Naive thymus-derived CD4-positive, alpha-beta T cell (primary cell): Measurements from ENCODE around the gene PMVK. TPM values are rescaled to one million over a fixed set of nuclear protein-coding genes. Genes with fewer than 3 reads are reported as not detected.
A peak's percentile ranks its signal among the peaks of the same experiment; 100 is the strongest.

Source experiments
- ATAC-seq: fragments of 150-1000 bp; cut with Tn5 transposase; 2 replicates; pipeline ENCODE4 v1.10.0; 2021; ENCODE audit warnings: mild to moderate bottlenecking, moderate library complexity
- CTCF ChIA-PET: fragments of 350-600 bp; sonication (Branson Sonifier 250); formaldehyde crosslinking; loops from one replicate; lab custom pipeline; 2021; ENCODE audit warnings: antibody characterized with exemption; lab: Charles Lee
- POLR2A ChIA-PET: fragments of 350-600 bp; sonication (Branson Sonifier 250); formaldehyde crosslinking; loops from one replicate; lab custom pipeline; 2021; ENCODE audit warnings: antibody characterized with exemption, inconsistent platforms; lab: Charles Lee
- DNase-seq, 9 donors: peaks; one replicate each; pipeline versions ENCODE4 v3.0.0 to v3.0.0-alpha.2; 2020 to 2022; ENCODE audit warnings: mixed read lengths in 1 of 9
- H3K27ac ChIP-seq: one replicate; pipeline ENCODE4 v1.7.0; 2013; ENCODE audit warnings: mild to moderate bottlenecking, low read depth, low read length, moderate library complexity
- H3K27me3 ChIP-seq, 2 donors: one replicate each; pipeline ENCODE4 v1.7.0; 2013; ENCODE audit warnings: low read length in 2 of 2, mild to moderate bottlenecking in 2 of 2, moderate library complexity in 2 of 2; ENCODE audit not compliant: control insufficient read depth in 2 of 2, insufficient read depth in 2 of 2
- H3K36me3 ChIP-seq, 3 experiments: 1 replicate in 2 of 3; 2 replicates in 1 of 3; pipeline ENCODE4 v1.7.0; 2013; ENCODE audit warnings: low read length in 3 of 3, mild to moderate bottlenecking in 3 of 3, moderate library complexity in 1 of 3; ENCODE audit not compliant: insufficient read depth in 3 of 3, control insufficient read depth in 2 of 3
- H3K4me1 ChIP-seq, 2 donors: one replicate each; pipeline ENCODE4 v1.7.0; 2013; ENCODE audit warnings: low read length in 2 of 2, mild to moderate bottlenecking in 2 of 2, moderate library complexity in 1 of 2; ENCODE audit not compliant: control insufficient read depth in 2 of 2, insufficient read depth in 2 of 2
- H3K4me3 ChIP-seq: 2 replicates; pipeline ENCODE4 v1.7.0; 2013; ENCODE audit warnings: mild to moderate bottlenecking, low read length
- H3K9me3 ChIP-seq, 3 experiments: 1 replicate in 2 of 3; 2 replicates in 1 of 3; pipeline ENCODE4 v1.7.0; 2013; ENCODE audit warnings: low read length in 3 of 3; ENCODE audit not compliant: control insufficient read depth in 2 of 3
- H3K27ac Mint-ChIP-seq, 9 donors: one replicate each; pipeline ENCODE4 v1.8.0; 2020 to 2022; ENCODE audit warnings: mixed read lengths in 9 of 9, mild to moderate bottlenecking in 8 of 9, moderate library complexity in 5 of 9, inconsistent platforms in 2 of 9
- H3K27me3 Mint-ChIP-seq, 5 donors: one replicate each; pipeline ENCODE4 v1.8.0; 2021 to 2022; ENCODE audit warnings: mixed read lengths in 5 of 5, mild to moderate bottlenecking in 1 of 5
- H3K36me3 Mint-ChIP-seq, 5 donors: one replicate each; pipeline ENCODE4 v1.8.0; 2020 to 2022; ENCODE audit warnings: mixed read lengths in 5 of 5, mild to moderate bottlenecking in 3 of 5, inconsistent platforms in 1 of 5
- H3K4me1 Mint-ChIP-seq, 7 donors: one replicate each; pipeline ENCODE4 v1.8.0; 2020 to 2022; ENCODE audit warnings: mixed read lengths in 7 of 7, mild to moderate bottlenecking in 3 of 7, inconsistent platforms in 1 of 7
- H3K4me3 Mint-ChIP-seq, 10 donors: one replicate each; pipeline ENCODE4 v1.8.0; 2020 to 2022; ENCODE audit warnings: mild to moderate bottlenecking in 10 of 10, mixed read lengths in 10 of 10, moderate library complexity in 6 of 10, inconsistent platforms in 2 of 10
- H3K9me3 Mint-ChIP-seq, 11 donors: one replicate each; pipeline ENCODE4 v1.8.0; 2020 to 2022; ENCODE audit warnings: mixed read lengths in 11 of 11, mild to moderate bottlenecking in 4 of 11, inconsistent platforms in 1 of 11, moderate library complexity in 1 of 11
- intact Hi-C, 2 donors: fragments of 100-400 bp; cut with micrococcal nuclease; formaldehyde crosslinking; loops; one replicate each; pipeline ENCODE4 v1.15.1; 2023
- polyA plus RNA-seq, 2 donors: library from polyadenylated mRNA; unstranded; fragments of 300-500 nt; fragmentation: Illumina TruSeq; gene quantifications; one replicate each; pipeline ENCODE4 v1.2.3, GENCODE V29; 2021
- total RNA-seq, 6 experiments: library from RNA in 5 of 6; stranded (reverse) in 5 of 6; gene quantifications; 1 replicate in 5 of 6; 2 replicates in 1 of 6; pipeline ENCODE4 v1.2.3 and lab custom pipeline; 2021 to 2026

PMVK gene
- total and polyA plus RNA-seq, 7 experiments from 2014 or later, result 11.3 to 41.4 (median 14.0) TPM

GRCh38 chr1:154972517-154973343 is 36.2 kb upstream of the PMVK start:
- peaks cover 0 to 15% (median 0%) of the 10 kb centered on the region in 5 donors for H3K36me3 Mint-ChIP-seq
- ChIA-PET CTCF (interaction anchor here (0.7 to 10.5 kb wide), 6 partner anchors 11 to 197 kb away, joined by 3 to 94 read pairs (median 4); partner anchors contain the start of genes FLAD1 and PMVK), POLR2A (interaction anchor here (0.6 to 11.7 kb wide), 14 partner anchors 8 to 81 kb away, joined by 3 to 160 read pairs (median 6); partner anchors contain the start of genes FLAD1, PBXIP1 and PYGO2)
- H3K4me3 Mint-ChIP-seq, result peak overlapping the region in 1 of 10 donors; percentile 52
- H3K27me3 Mint-ChIP-seq, result no peaks in the 10 kb centered on the region
- peaks cover 0 to 35% (median 5%) of the 10 kb centered on the region in 3 experiments for H3K36me3 ChIP-seq
- peaks cover 0 to 2% (median 0%) of the 10 kb centered on the region in 11 donors for H3K9me3 Mint-ChIP-seq
- peak in 1 of 9 donors; percentile 13 for DNase-seq
- no peak overlapping the region for H3K4me3 ChIP-seq
- H3K27me3 ChIP-seq, result no peaks in the 10 kb centered on the region
- peaks cover 28 to 35% of the 10 kb centered on the region in 2 donors for H3K4me1 ChIP-seq
- no peak for ATAC-seq
- peak overlapping the region in 5 of 9 donors; percentile 66 to 80 (median 80) for H3K27ac Mint-ChIP-seq
- H3K27ac ChIP-seq, result peak overlapping the region; percentile 94
- peaks cover 33 to 47% (median 35%) of the 10 kb centered on the region in 7 donors for H3K4me1 Mint-ChIP-seq
- H3K9me3 ChIP-seq, result no peaks in the 10 kb centered on the region
- intact Hi-C loops, result loop anchor here (1.0 to 10.0 kb wide), 2 partner anchors 35 to 352 kb away; partner anchors contain the start of gene RUSC1 (in 1 of the 2)

GRCh38 chr1:154972213-154972516 is 35.6 kb upstream of the PMVK start:
- CTCF ChIA-PET, result interaction anchor here (0.7 to 10.5 kb wide), 6 partner anchors 11 to 197 kb away, joined by 3 to 94 read pairs (median 4); partner anchors contain the start of gene FLAD1
- no peaks in the 10 kb centered on the region for H3K27me3 Mint-ChIP-seq
- H3K4me1 ChIP-seq, result peaks cover 28 to 35% of the 10 kb centered on the region in 2 donors
- H3K4me1 Mint-ChIP-seq, result peaks cover 27 to 47% (median 34%) of the 10 kb centered on the region in 7 donors
- DNase-seq, result no peak
- H3K4me3 ChIP-seq, result no peak overlapping the region
- no peaks in the 10 kb centered on the region for H3K9me3 ChIP-seq
- H3K27ac Mint-ChIP-seq, result peak overlapping the region in 4 of 9 donors; percentile 66 to 80 (median 79)
- peak overlapping the region; percentile 40 for H3K27ac ChIP-seq
- POLR2A ChIA-PET, result interaction anchor here (0.9 to 11.7 kb wide), 4 partner anchors 9 to 45 kb away, joined by 3 to 160 read pairs (median 4); partner anchors contain the start of genes PBXIP1 and PYGO2
- H3K36me3 ChIP-seq, result peaks cover under 1 to 41% (median 5%) of the 10 kb centered on the region in 3 experiments
- intact Hi-C loops, result loop anchor here in 1 of 2 donors (10.0 kb wide), 1 partner anchor 353 kb away; the partner anchor contains the start of gene RUSC1
- no peaks in the 10 kb centered on the region for H3K27me3 ChIP-seq
- H3K36me3 Mint-ChIP-seq, result peaks cover 0 to 15% (median 0%) of the 10 kb centered on the region in 5 donors
- peak overlapping the region in 1 of 10 donors; percentile 52 for H3K4me3 Mint-ChIP-seq
- peaks cover 0 to 2% (median 0%) of the 10 kb centered on the region in 11 donors for H3K9me3 Mint-ChIP-seq
- ATAC-seq, result no peak

GRCh38 chr1:154971341-154971998 is 35.0 kb upstream of the PMVK start:
- Histone ChIP-seq H3K4me3 (no peak overlapping the region), H3K36me3 (peaks cover 8 to 48% (median 11%) of the 10 kb centered on the region in 3 experiments), H3K4me1 (peaks cover 23 to 34% of the 10 kb centered on the region in 2 donors), H3K27ac (peak overlapping the region; percentile 51), H3K9me3 (no peaks in the 10 kb centered on the region), H3K27me3 (no peaks in the 10 kb centered on the region)
- intact Hi-C loops, result loop anchor here in 1 of 2 donors (10.0 kb wide), 1 partner anchor 353 kb away; the partner anchor contains the start of gene RUSC1
- peaks cover 27 to 48% (median 34%) of the 10 kb centered on the region in 7 donors for H3K4me1 Mint-ChIP-seq
- H3K27ac Mint-ChIP-seq, result peak overlapping the region in 7 of 9 donors; percentile 38 to 93 (median 78)
- no peaks in the 10 kb centered on the region for H3K27me3 Mint-ChIP-seq
- peaks cover 0 to 15% (median 0%) of the 10 kb centered on the region in 5 donors for H3K36me3 Mint-ChIP-seq
- POLR2A ChIA-PET, result interaction anchor here (0.9 to 11.7 kb wide), 6 partner anchors 10 to 46 kb away, joined by 3 to 160 read pairs (median 4); partner anchors contain the start of genes FLAD1, PBXIP1 and PYGO2
- peak overlapping the region in 9 of 10 donors; percentile 37 to 71 (median 55) for H3K4me3 Mint-ChIP-seq
- no peak for DNase-seq
- ATAC-seq, result no peak
- H3K9me3 Mint-ChIP-seq, result peaks cover 0 to 2% (median 0%) of the 10 kb centered on the region in 11 donors
- CTCF ChIA-PET, result interaction anchor here (0.5 to 10.5 kb wide), 7 partner anchors 11 to 85 kb away, joined by 4 to 94 read pairs (median 5); partner anchors contain the start of gene FLAD1

- ChIA-PET POLR2A (interaction anchor here (0.9 to 11.7 kb wide), 9 partner anchors 10 to 73 kb away, joined by 3 to 160 read pairs (median 4); partner anchors contain the start of genes FLAD1, PBXIP1 and PYGO2), CTCF (interaction anchor here (0.5 to 10.5 kb wide), 5 partner anchors 12 to 63 kb away, joined by 3 to 94 read pairs (median 5); partner anchors contain the start of gene FLAD1)
- peak in 1 of 9 donors; percentile 52 for DNase-seq
- no peak for ATAC-seq
- peak within 1 kb of the TSS; percentile 51 for H3K27ac ChIP-seq
- no peak within 1 kb of the TSS for H3K4me3 ChIP-seq
- H3K36me3 ChIP-seq, result peaks cover 11 to 54% (median 15%) of the 10 kb centered on the region in 3 experiments
- peaks cover 0 to 15% (median 0%) of the 10 kb centered on the region in 5 donors for H3K36me3 Mint-ChIP-seq
- H3K27me3 Mint-ChIP-seq, result no peaks in the 10 kb centered on the region
- H3K27ac Mint-ChIP-seq, result peak within 1 kb of the TSS; percentile 51 to 93 (median 82)
- H3K9me3 Mint-ChIP-seq, result peaks cover 0 to 2% (median 0%) of the 10 kb centered on the region in 11 donors
- intact Hi-C loops, result loop anchor here in 1 of 2 donors (10.0 kb wide), 1 partner anchor 354 kb away; the partner anchor contains the start of gene RUSC1
- H3K27me3 ChIP-seq, result no peaks in the 10 kb centered on the region
- H3K9me3 ChIP-seq, result no peaks in the 10 kb centered on the region
- H3K4me1 ChIP-seq, result peaks cover 20 to 27% of the 10 kb centered on the region in 2 donors
- H3K4me1 Mint-ChIP-seq, result peaks cover 27 to 48% (median 34%) of the 10 kb centered on the region in 7 donors
- H3K4me3 Mint-ChIP-seq, result peak within 1 kb of the TSS; percentile 37 to 71 (median 54)
Measured at GRCh38 chr1:154970631-154971340, 34.3 kb upstream of the PMVK start, which contains the start of gene SHC1. TSS of gene SHC1 (minus strand) at chr1:154970747. CDS start at chr1:154970526, 221 bp downstream.

GRCh38 chr1:154969860-154970452 is 33.4 kb upstream of the PMVK start:
- Mint-ChIP-seq H3K36me3 (peaks cover 0 to 15% (median 0%) of the 10 kb centered on the region in 5 donors), H3K4me1 (peaks cover 27 to 48% (median 34%) of the 10 kb centered on the region in 7 donors), H3K27me3 (no peaks in the 10 kb centered on the region), H3K9me3 (peaks cover 0 to 2% (median 0%) of the 10 kb centered on the region in 11 donors), H3K4me3 (peak overlapping the region in 1 of 10 donors; percentile 48), H3K27ac (peak overlapping the region in 8 of 9 donors; percentile 8 to 86 (median 67))
- H3K9me3 ChIP-seq, result no peaks in the 10 kb centered on the region
- intact Hi-C loops, result loop anchor here in 1 of 2 donors (10.0 kb wide), 1 partner anchor 355 kb away; the partner anchor contains the start of gene RUSC1
- H3K27me3 ChIP-seq, result no peaks in the 10 kb centered on the region
- no peak overlapping the region for H3K4me3 ChIP-seq
- POLR2A ChIA-PET, result interaction anchor here (0.9 to 11.7 kb wide), 7 partner anchors 10 to 74 kb away, joined by 3 to 160 read pairs (median 3); partner anchors contain the start of genes FLAD1, PBXIP1 and PYGO2
- H3K36me3 ChIP-seq, result peaks cover 11 to 63% (median 19%) of the 10 kb centered on the region in 3 experiments
- CTCF ChIA-PET, result interaction anchor here (1.1 to 10.5 kb wide), 4 partner anchors 13 to 45 kb away, joined by 3 to 94 read pairs (median 6); partner anchors contain the start of gene FLAD1
- H3K27ac ChIP-seq, result peak overlapping the region; percentile 51
- no peak for DNase-seq
- no peak for ATAC-seq
- peaks cover 20 to 26% of the 10 kb centered on the region in 2 donors for H3K4me1 ChIP-seq
